ENCODE results near the gene PHF5A. TPM values are rescaled to one million over a fixed set of nuclear protein-coding genes. Genes with fewer than 3 reads are reported as not detected.
"Not testable (repeated sequence)": the region's sequence is repeated elsewhere in the genome, so short reads cannot be mapped to it uniquely, and the experiment has no call there.

Gene PHF5A
- polyA plus RNA-seq, 1 of the 3 experiments (the other 2 are of a cell fraction): 39.6 TPM

GRCh38 chr22:41435560-41435959 lies 32.9 kb downstream of the PHF5A start:
- POLR2A ChIA-PET: interaction anchor here (0.8 kb wide), 1 partner anchor 18 kb away, joined by 3 read pairs; no protein-coding TSS in a partner anchor
- no peak overlapping the region for H3K4me2 ChIP-seq
- no peak overlapping the region for H3K4me3 ChIP-seq (ENCODE audit: low read depth in 2 of 2, low read length in 1 of 2)
- no peaks in the 10 kb centered on the region for H3F3A ChIP-seq (replicated peaks; ENCODE audit: insufficient read depth)
- H3K9me3 ChIP-seq: no peaks in the 10 kb centered on the region
- peaks cover 53% of the 10 kb centered on the region for H3K79me2 ChIP-seq (ENCODE audit: insufficient read depth)
- DNase-seq: no peak
- 90% methylated on average over 2 of the region's 4 CpGs for WGBS (ENCODE audit: low lambda C conversion rate)
- H3K9ac ChIP-seq: no peak overlapping the region
- no peaks in the 10 kb centered on the region for H3K4me1 ChIP-seq (ENCODE audit: control insufficient read depth in 1 of 2, insufficient read depth in 2 of 2, low read depth in 1 of 2, low read length in 1 of 2)
- H2AFZ ChIP-seq (ENCODE audit: low read depth): no peak overlapping the region
- no peak for TF ChIP-seq CHD2 (IDR thresholded peaks at IDR 0.05; ENCODE audit: low read length, partially characterized antibody)
- TF ChIP-seq MXI1 (IDR thresholded peaks at IDR 0.05; ENCODE audit: low read depth, low read length): no peak
- no peak for TF ChIP-seq RFX5 (IDR thresholded peaks at IDR 0.05; ENCODE audit: low read length)
- no peak for TF ChIP-seq TAF1 (IDR thresholded peaks at IDR 0.05; ENCODE audit: borderline replicate concordance, low read depth, low read length)
- TF ChIP-seq NFIC (IDR thresholded peaks at IDR 0.05; ENCODE audit: borderline replicate concordance): no peak
- no peak for TF ChIP-seq FOXM1 (IDR thresholded peaks at IDR 0.05; ENCODE audit: low read depth)
- TF ChIP-seq USF2 (IDR thresholded peaks at IDR 0.05; ENCODE audit: borderline replicate concordance, low read depth, low read length): no peak
- TF ChIP-seq RCOR1 (IDR thresholded peaks at IDR 0.05; ENCODE audit: low read length): no peak
- no peak for TF ChIP-seq NRF1 (IDR thresholded peaks at IDR 0.05; ENCODE audit: low read depth, low read length)
- no peak for TF ChIP-seq EZH2phosphoT487 (IDR thresholded peaks at IDR 0.05; ENCODE audit: borderline replicate concordance, low read depth)
- no peak for TF ChIP-seq MEF2A (IDR thresholded peaks at IDR 0.05; ENCODE audit: borderline replicate concordance, low read depth)
- TF ChIP-seq YY1 (IDR thresholded peaks at IDR 0.05; ENCODE audit: low read depth): no peak
- no peak for TF ChIP-seq TEAD4 (IDR thresholded peaks at IDR 0.05; ENCODE audit: borderline replicate concordance, insufficient read depth)
- no peaks in the 10 kb centered on the region for H3K27me3 ChIP-seq (ENCODE audit: insufficient read depth)
- no peaks in the 10 kb centered on the region for H3K9me2 ChIP-seq
- CTCF ChIA-PET: interaction anchor here (1.2 kb wide), 1 partner anchor 82 kb away, joined by 4 read pairs; no protein-coding TSS in a partner anchor
- H3K36me3 ChIP-seq (replicated peaks in 1 of 2; ENCODE audit: control insufficient read depth in 1 of 2, insufficient read depth in 2 of 2, low read length in 1 of 2): peaks cover 0 to 23% of the 10 kb centered on the region in 2 experiments
- H3K27ac ChIP-seq (ENCODE audit: low read depth in 2 of 2, low read length in 1 of 2): no peak overlapping the region
- peaks cover 40% of the 10 kb centered on the region for H4K20me1 ChIP-seq (ENCODE audit: insufficient read depth)

GRCh38 chr22:41434361-41435003 lies 34.0 kb downstream of the PHF5A start:
- H3K27me3 ChIP-seq (ENCODE audit: insufficient read depth); CTCF ChIA-PET; H3K4me3 ChIP-seq (ENCODE audit: low read depth in 2 of 2, low read length in 1 of 2); H3K27ac ChIP-seq (ENCODE audit: low read depth in 2 of 2, low read length in 1 of 2); H2AFZ ChIP-seq (ENCODE audit: low read depth); DNase-seq; H3K9ac ChIP-seq; H3F3A ChIP-seq (replicated peaks; ENCODE audit: insufficient read depth); POLR2A ChIA-PET; H3K4me1 ChIP-seq (ENCODE audit: control insufficient read depth in 1 of 2, insufficient read depth in 2 of 2, low read depth in 1 of 2, low read length in 1 of 2); H3K9me2 ChIP-seq; H3K9me3 ChIP-seq; H3K4me2 ChIP-seq: not testable (repeated sequence)
- Histone ChIP-seq H4K20me1 (ENCODE audit: insufficient read depth) (peaks cover 36% of the 10 kb centered on the region), H3K36me3 (replicated peaks in 1 of 2; ENCODE audit: control insufficient read depth in 1 of 2, insufficient read depth in 2 of 2, low read length in 1 of 2) (peaks cover 0 to 23% of the 10 kb centered on the region in 2 experiments), H3K79me2 (ENCODE audit: insufficient read depth) (peaks cover 42% of the 10 kb centered on the region)
- 100% methylated on average over 1 of the region's 5 CpGs for WGBS (ENCODE audit: low lambda C conversion rate)

GRCh38 chr22:41433480-41433879 lies 35.0 kb downstream of the PHF5A start:
- H3F3A ChIP-seq (replicated peaks; ENCODE audit: insufficient read depth); H2AFZ ChIP-seq (ENCODE audit: low read depth); CTCF ChIA-PET; DNase-seq; H3K9me3 ChIP-seq; H3K27me3 ChIP-seq (ENCODE audit: insufficient read depth); H3K27ac ChIP-seq (ENCODE audit: low read depth in 2 of 2, low read length in 1 of 2); H3K9me2 ChIP-seq; H3K4me3 ChIP-seq (ENCODE audit: low read depth in 2 of 2, low read length in 1 of 2); H3K4me1 ChIP-seq (ENCODE audit: control insufficient read depth in 1 of 2, insufficient read depth in 2 of 2, low read depth in 1 of 2, low read length in 1 of 2); POLR2A ChIA-PET; H3K9ac ChIP-seq; H3K4me2 ChIP-seq: not testable (repeated sequence)
- Histone ChIP-seq H3K36me3 (replicated peaks in 1 of 2; ENCODE audit: control insufficient read depth in 1 of 2, insufficient read depth in 2 of 2, low read length in 1 of 2) (peaks cover 0 to 23% of the 10 kb centered on the region in 2 experiments), H3K79me2 (ENCODE audit: insufficient read depth) (peaks cover 32% of the 10 kb centered on the region), H4K20me1 (ENCODE audit: insufficient read depth) (peaks cover 30% of the 10 kb centered on the region)
- 100% methylated on average over 1 of the region's 1 CpG for WGBS (ENCODE audit: low lambda C conversion rate)
